GM12878 (cell line): ENCODE data around the gene EIF4E2. TPM values are rescaled to one million over a fixed set of nuclear protein-coding genes. Genes with fewer than 3 reads are reported as not detected.
A peak's percentile ranks its signal among the peaks of the same experiment; 100 is the strongest.

ENCODE experiments used
- ATAC-seq: fragments of 200-7000 bp; cut with Tn5 transposase; 3 replicates; pipeline ENCODE4 v1.9.1; 2020; ENCODE audit warnings: mild to moderate bottlenecking, moderate library complexity
- BruUV-seq: library from RNA; stranded (reverse); fragments of 400-500 nt; replicated peaks from 2 replicates; lab custom pipeline; 2021; lab: Mats Ljungman, UMichigan
- CTCF ChIA-PET: fragments of 300-600 bp; sonication (Branson Sonifier 250); formaldehyde crosslinking; extraction: SDS; loops from one replicate; lab custom pipeline; 2021; ENCODE audit warnings: inconsistent platforms; lab: Yijun Ruan, JAX
- POLR2A ChIA-PET: fragments of 350-600 bp; formaldehyde crosslinking; extraction: SDS; loops from one replicate; lab custom pipeline; 2021; ENCODE audit warnings: inconsistent platforms; lab: Charles Lee
- RAD21 ChIA-PET: fragments of 300-600 bp; sonication (Branson Sonifier 250); formaldehyde crosslinking; loops from one replicate; lab custom pipeline; 2023; ENCODE audit warnings: antibody characterized with exemption; ENCODE audit not compliant: unreplicated experiment; lab: Charles Lee
- SMC1A ChIA-PET: fragments of 300-600 bp; sonication (Branson Sonifier 250); formaldehyde crosslinking; loops from one replicate; lab custom pipeline; 2023; ENCODE audit not compliant: unreplicated experiment, uncharacterized antibody; lab: Charles Lee
- DNase-seq: peaks from one replicate; pipeline ENCODE4 v3.0.0-alpha.2; 2011; ENCODE audit warnings: low read depth, low spot score
- FAIRE-seq: peaks from 3 replicates; lab custom pipeline; 2011; peaks lifted over from hg19 to GRCh38; lab: Jason Lieb, UNC
- H2AFZ ChIP-seq: 2 replicates; pipeline ENCODE4 v1.6.0; 2011; ENCODE audit warnings: low read depth, low read length, control low read depth; ENCODE audit not compliant: control insufficient read depth
- H3K27ac ChIP-seq: 2 replicates; pipeline ENCODE4 v1.5.1; 2011; ENCODE audit warnings: control low read depth; ENCODE audit not compliant: control insufficient read depth, insufficient read depth
- H3K27me3 ChIP-seq, 2 experiments: replicated peaks in 1 of 2; 2 replicates each; pipeline versions ENCODE4 v1.6.0 to v1.6.1; 2011; ENCODE audit warnings: low read length in 1 of 2; ENCODE audit not compliant: control insufficient read depth in 2 of 2, insufficient read depth in 2 of 2
- H3K36me3 ChIP-seq, 2 experiments: 2 replicates each; pipeline ENCODE4 v1.5.1; 2011; ENCODE audit warnings: low read length in 1 of 2; ENCODE audit not compliant: control insufficient read depth in 2 of 2, insufficient read depth in 2 of 2
- H3K4me1 ChIP-seq: 2 replicates; pipeline ENCODE4 v1.6.1; 2011; ENCODE audit warnings: mild to moderate bottlenecking, low read length, moderate library complexity, mixed read lengths; ENCODE audit not compliant: control insufficient read depth, insufficient read depth
- H3K4me2 ChIP-seq: 2 replicates; pipeline ENCODE4 v1.6.0; 2011; ENCODE audit warnings: control low read depth; ENCODE audit not compliant: control insufficient read depth, insufficient read depth
- H3K4me3 ChIP-seq: fragments of 200-600 bp; sonication (generic); 2 replicates; pipeline ENCODE4 v1.5.1; 2016
- H3K79me2 ChIP-seq: 2 replicates; pipeline ENCODE4 v1.6.0; 2011; ENCODE audit warnings: low read length; ENCODE audit not compliant: control insufficient read depth, insufficient read depth
- H3K9ac ChIP-seq: 2 replicates; pipeline ENCODE4 v1.8.0; 2011; ENCODE audit warnings: low read length, control low read depth, mixed read lengths; ENCODE audit not compliant: control insufficient read depth, insufficient read depth
- H3K9me3 ChIP-seq: replicated peaks from 3 replicates; pipeline ENCODE4 v1.5.1; 2011; ENCODE audit warnings: mild to moderate bottlenecking, low read length; ENCODE audit not compliant: control insufficient read depth, insufficient read depth
- H4K20me1 ChIP-seq: 2 replicates; pipeline ENCODE4 v1.6.0; 2011; ENCODE audit not compliant: control insufficient read depth, insufficient read depth
- MYC ChIP-seq: IDR thresholded peaks from 2 replicates; pipeline ENCODE4 v1.6.1; 2011; ENCODE audit warnings: mild to moderate bottlenecking, low read length, moderate library complexity, inconsistent platforms; ENCODE audit not compliant: insufficient read depth, insufficient replicate concordance, insufficient read length, severe bottlenecking
- POLR2A ChIP-seq: IDR thresholded peaks from 2 replicates; pipeline ENCODE4 v1.6.1; 2011; ENCODE audit warnings: low read depth, mild to moderate bottlenecking, low read length
- RAD51 ChIP-seq: fragments of 450-650 bp; IDR thresholded peaks from 2 replicates; pipeline ENCODE4 v1.6.1; 2016; ENCODE audit warnings: moderate library complexity, mild to moderate bottlenecking, inconsistent platforms
- ZNF622 ChIP-seq: fragments of 450-650 bp; IDR thresholded peaks from 2 replicates; pipeline ENCODE4 v1.6.1; 2017; ENCODE audit warnings: mild to moderate bottlenecking, inconsistent platforms
- WGBS: methylation state at CpG from one replicate; pipeline ENCODE4 v1.1.6; 2016; ENCODE audit warnings: low lambda C conversion rate; ENCODE audit not compliant: insufficient replicate concordance, insufficient coverage; ENCODE audit errors: missing lambda C conversion rate; 5-methylcytosine and 5-hydroxymethylcytosine counted together
- in situ Hi-C: fragments of 300-500 bp; cut with MboI; formaldehyde crosslinking; loops from 9 replicates; pipeline ENCODE4 v1.14.3; 2018; ENCODE audit warnings: mixed read lengths
- intact Hi-C: fragments of 100-400 bp; cut with micrococcal nuclease; formaldehyde crosslinking; loops from one replicate; pipeline ENCODE4 v1.14.2; 2022; ENCODE audit not compliant: unreplicated experiment
- polyA plus RNA-seq, 11 experiments: library from polyadenylated mRNA; depleted of rRNA in 4 of 11; unstranded in 6 of 11; stranded (reverse) in 5 of 11; fragments of >200 nt; fragmentation: Nextera tagmentation in 4 of 11; fragmentation: Illumina TruSeq in 1 of 11; extraction: Ambion mirVana in 4 of 11; extraction: Trizol in 1 of 11; gene quantifications; 1 replicate in 1 of 11; 2 replicates in 10 of 11; pipeline versions ENCODE4 v1.2.1 to v1.2.3, GENCODE V29; 2011 to 2016; ENCODE audit warnings: inconsistent platforms in 2 of 11, missing spikeins in 2 of 11, low read depth in 1 of 11
- total RNA-seq, 4 experiments: library from RNA; depleted of rRNA in 3 of 4; stranded (reverse); fragments of >200 nt in 3 of 4; fragmentation: Illumina TruSeq in 1 of 4; extraction: Trizol in 1 of 4; gene quantifications; 2 replicates each; pipeline versions ENCODE4 v1.2.1 to v1.2.3, GENCODE V29; 2013 to 2021

EIF4E2 gene
- total and polyA plus RNA-seq, 10 of the 15 experiments (the other 5 are each of a cell fraction or from before 2014, with no cell fraction given): 56.1 to 158 (median 110) TPM

DNA sequence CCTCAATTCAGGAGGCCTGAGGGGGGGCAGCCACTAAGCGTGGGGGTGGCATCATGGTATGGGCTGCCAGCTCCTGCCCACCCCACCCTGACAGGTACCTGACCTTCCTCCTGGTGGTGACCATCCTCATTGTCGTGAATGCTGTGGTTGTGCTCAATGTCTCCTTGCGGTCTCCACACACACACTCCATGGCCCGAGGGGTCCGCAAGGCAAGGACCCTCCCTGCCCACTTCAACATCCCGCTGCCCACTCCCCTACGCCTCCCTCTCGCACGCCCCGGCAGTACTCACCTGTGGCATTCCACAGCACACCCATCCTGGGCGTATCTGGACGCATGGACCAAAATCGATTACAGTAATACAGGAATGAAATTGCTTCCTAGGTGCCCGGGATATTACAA, 7.0 kb upstream of the EIF4E2 start:
- H3K4me3 ChIP-seq: no peak overlapping the region
- ChIA-PET CTCF (no interaction called here), RAD21 (no interaction called here)
- ATAC-seq: no peak
- no peak overlapping the region for H3K4me2 ChIP-seq
- BruUV-seq: no TSS peak
- no peak overlapping the region for H2AFZ ChIP-seq
- TF ChIP-seq POLR2A (peak; percentile 3; the same call in 1 of the 2 replicates), ZNF622 (no peak), MYC (no peak)
- TF ChIP-seq, all 136 proteins: peak for 1
- DNase-seq (no peak), FAIRE-seq (no peak)
- 93% methylated on average over 13 of the region's 14 CpGs for WGBS
- in situ Hi-C loops: no loop called here
- Histone ChIP-seq H3K36me3 (no peaks in the 10 kb centered on the region; a peak in 1 of 4 replicates), H3K9me3 (no peaks in the 10 kb centered on the region; the same call in 2 of the 3 replicates), H3K9ac (no peak overlapping the region), H3K4me1 (peaks cover 4% of the 10 kb centered on the region; the same call in 1 of the 2 replicates), H3K79me2 (no peaks in the 10 kb centered on the region; the same call in 1 of the 2 replicates), H4K20me1 (no peaks in the 10 kb centered on the region), H3K27me3 (no peaks in the 10 kb centered on the region), H3K27ac (no peak overlapping the region)
- ChIA-PET POLR2A (no interaction called here), SMC1A (no interaction called here)
- intact Hi-C loops: no loop called here

DNA sequence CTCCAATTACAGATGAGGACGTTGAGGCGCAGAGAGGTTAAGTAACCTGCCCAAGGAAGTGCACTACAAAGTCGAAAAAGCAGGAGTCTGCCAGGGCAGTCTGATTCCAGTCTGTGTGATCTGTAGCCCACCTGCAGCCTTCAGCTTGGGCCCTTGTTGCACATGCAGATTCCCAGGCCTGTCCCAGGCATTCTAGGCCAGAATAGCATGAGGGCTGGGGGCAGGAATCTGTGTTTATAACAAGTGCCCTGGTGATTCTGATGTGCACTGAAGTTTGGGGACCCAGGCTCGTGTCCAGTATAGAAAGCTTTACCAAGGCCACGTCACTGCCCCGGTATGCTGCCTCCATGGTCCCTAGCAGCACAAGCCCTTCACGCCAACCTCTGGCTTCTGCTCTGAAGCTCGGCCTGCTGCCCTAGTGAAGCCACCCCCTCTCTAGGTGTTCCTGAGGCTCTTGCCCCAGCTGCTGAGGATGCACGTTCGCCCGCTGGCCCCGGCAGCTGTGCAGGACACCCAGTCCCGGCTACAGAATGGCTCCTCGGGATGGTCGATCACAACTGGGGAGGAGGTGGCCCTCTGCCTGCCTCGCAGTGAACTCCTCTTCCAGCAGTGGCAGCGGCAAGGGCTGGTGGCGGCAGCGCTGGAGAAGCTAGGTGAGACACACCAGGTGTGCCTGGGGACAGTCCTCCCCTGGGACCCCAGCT, 6.4 kb upstream of the EIF4E2 start:
- no peaks in the 10 kb centered on the region; a peak in 1 of 4 replicates for H3K36me3 ChIP-seq
- no peak overlapping the region for H3K4me3 ChIP-seq
- ChIA-PET RAD21 (no interaction called here), POLR2A (no interaction called here), SMC1A (no interaction called here), CTCF (no interaction called here)
- intact Hi-C loops: no loop called here
- TF ChIP-seq POLR2A (peak; percentile 54), RAD51 (no peak)
- in situ Hi-C loops: no loop called here
- DNase-seq (no peak), ATAC-seq (no peak), FAIRE-seq (no peak)
- H3K27ac ChIP-seq: no peak overlapping the region
- no peak overlapping the region for H3K9ac ChIP-seq
- BruUV-seq: no TSS peak
- no peak overlapping the region for H2AFZ ChIP-seq
- H3K27me3 ChIP-seq: no peaks in the 10 kb centered on the region
- no peaks in the 10 kb centered on the region for H4K20me1 ChIP-seq
- 98% methylated on average over 19 of the region's 19 CpGs for WGBS
- peaks cover 4% of the 10 kb centered on the region; the same call in 1 of the 2 replicates for H3K4me1 ChIP-seq
- no peaks in the 10 kb centered on the region; the same call in none of the 2 replicates for H3K79me2 ChIP-seq
- no peak overlapping the region for H3K4me2 ChIP-seq
- H3K9me3 ChIP-seq: no peaks in the 10 kb centered on the region; the same call in 2 of the 3 replicates
